NK-92 (cell line): ENCODE measurements around the gene IL17REL.

Experiments
- DNase-seq: peaks from one replicate; lab custom pipeline; 2025; ENCODE audit not compliant: unreplicated experiment; lab: John Stamatoyannopoulos, UW

IL17REL gene

DNA sequence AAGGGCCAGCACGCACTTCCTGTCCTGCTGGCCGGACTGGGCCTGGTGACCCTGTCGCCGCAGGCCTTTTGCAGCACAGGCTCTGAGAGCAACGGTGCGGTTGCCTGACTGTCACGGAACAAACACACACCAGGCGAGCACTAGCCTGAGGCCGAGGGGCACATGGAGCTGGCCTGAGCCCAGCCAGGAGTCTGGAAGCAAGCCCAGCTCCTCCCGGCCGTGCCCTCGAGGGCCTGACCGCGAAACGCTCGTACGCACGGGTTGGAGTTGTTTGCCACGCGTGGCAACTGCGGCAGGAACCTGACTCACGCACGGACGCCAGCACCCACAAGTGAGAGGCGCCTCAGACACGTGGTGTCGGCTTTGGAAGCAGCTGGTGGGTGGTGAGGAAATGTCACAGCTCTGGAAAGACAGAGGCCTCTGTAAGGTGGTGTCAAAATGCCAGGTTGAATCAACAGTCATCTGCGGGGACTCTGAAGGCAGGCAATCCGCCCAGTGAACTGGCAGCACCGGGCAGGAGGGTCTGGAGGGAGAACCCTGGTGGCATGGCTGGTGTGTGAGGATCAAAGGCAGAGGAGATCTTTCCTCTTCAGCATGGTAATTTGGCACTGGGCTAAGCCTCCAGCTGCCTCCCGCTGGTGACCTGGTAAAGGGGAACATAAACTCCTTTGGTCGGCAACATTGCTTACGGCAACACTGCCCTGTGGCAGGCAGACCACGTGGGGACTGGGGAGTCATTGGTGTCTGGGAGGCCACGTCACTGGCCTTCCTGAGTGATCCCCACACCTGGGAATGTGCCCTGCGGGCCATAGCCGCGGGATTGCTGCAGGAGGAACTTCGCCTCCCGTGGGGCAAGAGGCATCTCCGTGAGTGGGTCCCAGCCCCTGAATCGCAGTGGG, 15.3 kb upstream of the IL17REL start:
- no peak for DNase-seq

GRCh38 chr22:50025993-50026392, 13.4 kb upstream of the IL17REL start:
- DNase-seq: no peak

GRCh38 chr22:50022171-50022819, 9.7 kb upstream of the IL17REL start:
- DNase-seq: no peak

GRCh38 chr22:50020606-50021005, 8.0 kb upstream of the IL17REL start:
- no peak for DNase-seq

GRCh38 chr22:50019316-50019715, 6.8 kb upstream of the IL17REL start:
- DNase-seq: no peak

DNA sequence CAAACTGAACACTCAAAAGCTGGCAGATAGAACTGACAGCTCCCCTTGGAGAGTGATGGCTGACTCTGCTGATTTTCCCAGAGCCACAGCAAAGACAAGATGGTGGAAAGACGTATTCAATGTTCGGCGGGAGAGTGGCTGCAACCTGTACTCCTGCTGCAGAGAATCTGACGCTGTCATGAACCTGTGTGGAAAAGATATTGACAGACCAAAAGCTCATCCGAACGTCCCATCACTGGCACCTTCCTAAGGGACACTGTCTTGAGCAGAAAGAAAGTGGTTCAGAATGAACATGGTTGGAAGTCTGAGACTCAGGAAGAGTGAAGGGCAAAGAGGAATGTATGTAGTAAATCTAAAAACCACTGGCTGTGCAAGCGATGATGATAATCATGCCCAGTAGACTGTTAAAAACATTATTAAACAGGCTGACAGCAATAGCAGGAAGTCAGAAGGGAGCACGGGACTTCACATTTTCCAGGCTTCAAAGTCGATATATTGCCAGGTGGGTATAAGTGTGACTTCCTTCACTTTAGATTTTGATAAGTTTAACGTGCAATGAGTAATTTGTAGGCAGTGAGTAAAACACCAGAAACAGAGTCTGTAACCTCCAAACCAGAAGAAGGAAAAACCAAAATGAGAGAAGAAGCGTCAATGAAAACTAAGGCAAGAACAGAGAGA, 6.2 kb upstream of the IL17REL start:
- no peak for DNase-seq

DNA sequence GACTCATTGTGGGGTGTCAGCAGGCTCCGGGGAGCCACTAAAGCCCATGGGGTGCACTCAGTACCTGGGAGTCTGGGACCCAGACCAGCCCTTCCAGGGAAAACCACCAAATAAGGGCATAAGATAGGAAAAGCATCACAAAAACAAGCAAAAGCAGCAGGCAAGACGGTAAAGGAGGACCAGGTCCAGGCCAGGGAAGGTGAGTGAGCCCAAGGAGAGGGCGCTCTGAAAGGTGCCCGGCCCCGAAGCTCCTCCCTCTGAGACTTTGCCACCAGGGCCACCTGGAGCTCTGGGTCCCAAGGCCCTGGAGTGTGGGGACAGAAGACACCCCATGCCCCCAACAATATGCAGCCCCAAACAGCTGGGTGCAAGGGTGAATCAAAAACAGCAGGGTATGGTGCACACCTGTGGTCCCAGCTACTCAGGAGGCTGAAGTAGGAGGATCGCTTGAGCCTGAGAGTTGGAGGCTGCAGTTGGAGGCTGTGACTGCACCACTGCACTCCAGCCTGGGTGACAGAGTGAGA, 5.2 kb upstream of the IL17REL start:
- no peak for DNase-seq

DNA sequence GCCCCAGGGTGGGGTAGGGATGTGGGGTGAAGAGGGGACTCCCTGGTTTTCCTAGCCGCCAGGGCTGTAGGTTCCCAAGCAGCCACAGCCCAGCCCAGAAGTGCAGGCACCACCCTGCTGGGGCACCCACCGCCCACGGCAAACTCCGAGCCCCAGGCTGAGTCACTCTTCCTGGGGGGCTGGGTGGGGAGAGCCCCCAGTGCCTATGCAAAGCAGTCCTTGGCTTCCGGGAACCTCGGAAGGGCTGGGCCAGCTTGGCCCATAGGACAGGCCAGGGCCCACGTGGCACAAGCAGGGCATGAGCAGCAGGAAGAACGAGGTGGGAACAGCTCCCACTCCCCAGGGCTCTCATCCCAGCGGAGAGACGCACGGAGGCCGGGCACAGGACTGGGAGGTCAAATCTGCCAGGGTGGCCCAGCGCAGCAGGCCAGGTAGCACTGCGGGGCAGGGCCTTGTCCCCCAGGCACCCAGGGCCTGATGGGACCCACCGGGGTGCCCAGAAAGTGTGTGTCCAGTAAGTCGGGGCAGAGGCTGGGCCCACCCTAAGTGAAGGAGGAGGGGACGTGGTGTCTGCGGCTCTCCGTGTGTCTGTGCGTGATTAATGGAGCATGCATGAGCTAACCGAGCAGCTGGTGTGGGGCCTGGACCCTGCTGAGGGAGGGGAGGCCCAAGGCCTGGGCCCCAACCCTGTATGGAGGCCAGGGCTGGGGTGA, 4.6 kb upstream of the IL17REL start:
- DNase-seq: no peak

GRCh38 chr22:50016308-50016987, 3.9 kb upstream of the IL17REL start:
- DNase-seq: no peak

- DNase-seq: no peak
Measured at GRCh38 chr22:50015451-50016307, 3.1 kb upstream of the IL17REL start.

DNA sequence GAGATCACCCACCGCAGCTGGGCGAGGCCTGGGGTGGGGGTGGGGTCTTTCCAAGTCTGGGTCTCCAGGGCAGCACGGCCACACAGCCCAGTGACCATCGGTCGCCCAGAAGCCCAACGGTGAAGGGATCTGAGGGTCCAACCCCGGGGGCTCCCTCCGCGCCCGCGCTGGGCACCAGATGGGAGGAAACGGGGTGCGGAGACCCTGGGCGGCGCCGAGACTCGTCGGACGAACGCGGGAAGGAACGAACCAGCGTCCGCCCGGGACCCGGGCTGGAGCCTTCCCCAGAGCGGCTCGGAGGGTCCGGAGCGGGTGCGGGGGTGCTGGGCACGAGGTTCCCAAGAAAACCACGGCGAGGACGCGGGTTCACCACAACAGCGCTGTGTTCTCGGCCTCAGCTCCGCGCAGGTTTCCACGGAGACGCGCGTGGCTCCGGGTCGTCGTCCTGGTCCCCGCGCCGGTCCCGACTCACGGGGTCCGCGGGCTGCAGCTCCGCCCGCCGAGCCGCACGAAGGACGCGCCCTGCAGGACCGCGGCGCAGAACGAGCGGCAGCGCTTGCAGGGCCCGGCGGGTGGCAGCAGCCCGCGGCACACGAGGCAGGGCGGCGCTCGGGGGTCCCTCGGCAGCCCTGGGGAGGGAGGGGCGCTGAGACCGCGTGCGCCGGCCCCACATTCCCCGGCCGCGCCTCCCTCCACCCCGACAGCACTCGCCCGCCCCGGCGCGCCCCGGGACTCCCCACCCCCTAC, 2.3 kb upstream of the IL17REL start:
- no peak for DNase-seq

GRCh38 chr22:50014053-50014501, 1.5 kb upstream of the IL17REL start:
- no peak for DNase-seq

- DNase-seq: no peak
Measured at GRCh38 chr22:50011447-50012210, 936 bp downstream of the IL17REL start.

DNA sequence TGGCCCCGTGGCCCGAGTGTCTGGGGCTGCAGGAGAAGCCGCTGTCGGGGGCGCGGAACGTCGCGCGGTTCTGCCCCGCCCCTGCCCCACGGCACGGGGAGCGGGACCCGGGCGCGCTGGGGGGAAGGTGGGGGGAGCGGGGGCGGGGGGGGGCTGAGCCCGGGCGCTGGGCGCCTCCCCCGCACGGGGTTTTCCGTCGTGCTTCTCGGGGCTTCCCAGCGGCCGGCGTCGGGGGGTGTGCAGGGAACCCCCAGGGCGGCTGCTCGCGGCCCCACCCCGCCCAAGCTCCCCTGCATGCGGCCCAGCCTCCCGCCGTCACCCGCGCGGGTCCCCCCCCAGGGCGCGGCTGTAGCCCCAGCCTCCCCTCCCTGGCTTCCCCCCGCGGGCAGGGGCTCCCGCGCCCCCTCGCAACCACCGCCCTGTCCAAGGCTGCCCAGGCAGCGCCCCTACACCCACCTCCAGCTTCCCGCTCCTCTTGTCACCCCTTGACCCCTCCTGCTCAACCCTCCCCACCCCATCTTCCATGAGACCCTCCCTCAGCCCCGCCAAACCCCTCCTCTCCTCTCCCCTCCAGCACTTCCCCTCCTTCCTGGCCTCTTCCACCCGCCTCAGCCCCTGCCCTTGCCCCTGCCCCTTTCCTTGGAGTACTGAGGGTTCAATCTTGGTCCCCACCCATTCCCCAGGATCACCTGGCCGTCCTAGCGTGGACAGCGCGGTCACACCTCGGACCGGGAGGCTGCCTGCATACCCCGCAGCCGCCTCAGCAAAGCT, 1.7 kb downstream of the IL17REL start:
- DNase-seq: no peak

DNA sequence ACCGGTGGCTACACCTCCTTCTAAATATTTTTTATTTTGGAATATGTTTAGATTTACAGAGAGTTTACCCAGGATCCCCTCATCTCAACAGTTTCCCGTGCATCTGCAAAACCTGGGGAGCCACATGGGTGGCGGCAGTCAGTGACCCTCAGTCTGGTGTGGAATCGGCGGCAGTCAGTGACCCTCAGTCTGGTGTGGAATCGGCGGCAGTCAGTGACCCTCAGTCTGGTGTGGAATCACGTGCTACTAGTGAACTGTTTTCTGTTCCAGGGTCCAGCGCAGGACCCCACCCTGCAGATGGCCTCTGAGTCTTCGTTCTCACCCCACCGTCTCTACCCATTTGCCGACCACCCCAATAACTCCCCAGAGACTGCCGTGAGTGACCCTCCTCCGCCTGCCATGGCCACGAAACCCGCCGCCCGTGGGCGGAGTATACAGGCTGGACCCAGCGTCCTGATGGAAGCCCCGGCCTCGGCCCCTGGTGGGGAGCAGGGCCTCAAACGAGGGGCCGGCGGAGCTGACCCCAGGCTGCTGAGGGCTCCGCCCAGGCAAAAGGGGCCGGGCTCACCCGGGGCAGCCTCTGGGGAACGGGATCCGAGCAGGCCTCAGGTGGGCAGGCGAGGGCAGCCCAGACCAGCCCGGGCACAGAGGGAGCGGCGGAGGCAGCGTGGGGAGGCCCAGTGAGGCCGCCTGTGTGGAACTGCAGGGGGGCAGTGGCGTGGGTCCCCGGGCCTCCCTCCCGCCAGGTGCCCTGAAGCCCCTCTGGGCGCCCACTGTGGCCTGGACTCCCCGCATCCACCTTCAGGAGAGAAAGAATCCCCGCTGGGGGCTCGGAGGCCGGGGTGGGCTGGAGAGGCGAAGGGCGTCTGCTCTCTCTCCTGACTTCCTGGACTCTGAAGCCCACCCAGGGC, 2.5 kb downstream of the IL17REL start:
- no peak for DNase-seq

DNA sequence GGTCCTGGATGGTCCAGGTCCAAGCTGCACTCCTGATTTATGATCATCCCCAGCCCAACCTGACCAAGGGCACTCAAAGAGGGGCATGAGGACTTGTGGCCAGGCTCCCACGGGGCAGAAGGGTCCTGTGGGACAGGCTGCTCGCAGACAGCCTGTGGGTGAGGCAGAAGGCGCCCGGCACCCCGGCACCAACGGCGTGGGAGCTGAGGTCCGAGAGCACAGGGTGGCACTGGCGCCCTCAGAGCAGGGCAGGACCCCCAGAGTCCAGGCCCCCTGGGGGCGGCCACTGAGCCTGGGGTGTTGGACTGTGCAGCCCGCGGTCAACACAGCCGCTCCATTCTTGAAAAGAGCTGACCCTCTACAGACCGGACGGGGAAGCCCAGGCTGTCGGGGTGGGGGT, 3.3 kb downstream of the IL17REL start:
- no peak for DNase-seq
